Astrocyte of the cerebellum (primary cell): Measurements from ENCODE around the gene USP32.
"Not testable (repeated sequence)": the region's sequence is repeated elsewhere in the genome, so short reads cannot be mapped to it uniquely, and the experiment has no call there.

Experiments
- DNase-seq: peaks from one replicate; pipeline ENCODE4 v3.0.0-alpha.2; 2011; ENCODE audit warnings: low read depth
- H3K4me3 ChIP-seq: 2 replicates; pipeline ENCODE4 v1.5.1; 2011; ENCODE audit warnings: mild to moderate bottlenecking, low read depth, low read length, moderate library complexity
- CTCF ChIP-seq: IDR thresholded peaks from 2 replicates; pipeline ENCODE4 v1.5.1; 2012; ENCODE audit warnings: low read length, low read depth, moderate library complexity, mild to moderate bottlenecking; ENCODE audit errors: missing control alignments
- in situ Hi-C: cut with HindIII; loops from 2 replicates; pipeline ENCODE4 v1.10.0; 2017; ENCODE audit warnings: low sequenced_read_pairs

USP32 gene

GRCh38 chr17:60230358-60230757 lies 161.6 kb downstream of the USP32 start:
- DNase-seq: no peak
- in situ Hi-C loops: no loop called here
- no peak overlapping the region for H3K4me3 ChIP-seq
- no peak for TF ChIP-seq CTCF

- no peak for TF ChIP-seq CTCF
- no peak for DNase-seq
- in situ Hi-C loops: no loop called here
- no peak overlapping the region for H3K4me3 ChIP-seq
These were observed 162.6 kb downstream of the USP32 start for GRCh38 chr17:60229188-60229802.

- in situ Hi-C loops, DNase-seq, H3K4me3 ChIP-seq: not testable (repeated sequence)
These were observed 164.7 kb downstream of the USP32 start for GRCh38 chr17:60227276-60227675.

- TF ChIP-seq CTCF: no peak
- H3K4me3 ChIP-seq: no peak overlapping the region
- DNase-seq: no peak
- in situ Hi-C loops: no loop called here
These were observed 167.9 kb downstream of the USP32 start for GRCh38 chr17:60224064-60224463.

GRCh38 chr17:60223456-60223855 lies 168.5 kb downstream of the USP32 start:
- no peak for DNase-seq
- H3K4me3 ChIP-seq: no peak overlapping the region
- TF ChIP-seq CTCF: no peak
- in situ Hi-C loops: no loop called here

GRCh38 chr17:60218774-60219173 lies 173.2 kb downstream of the USP32 start:
- in situ Hi-C loops: not testable (repeated sequence)

GRCh38 chr17:60215895-60216294 lies 176.0 kb downstream of the USP32 start:
- in situ Hi-C loops, H3K4me3 ChIP-seq, DNase-seq: not testable (repeated sequence)

More at GRCh38 chr17:60218774-60219173, 173.2 kb downstream of the USP32 start:
- not testable (repeated sequence) for H3K4me3 ChIP-seq, DNase-seq

- DNase-seq, H3K4me3 ChIP-seq, in situ Hi-C loops: not testable (repeated sequence)
These were observed 180.7 kb downstream of the USP32 start for GRCh38 chr17:60211282-60211681.

GRCh38 chr17:60208302-60208701 lies 183.6 kb downstream of the USP32 start:
- DNase-seq, in situ Hi-C loops, H3K4me3 ChIP-seq: not testable (repeated sequence)

GRCh38 chr17:60205782-60206181 lies 186.2 kb downstream of the USP32 start:
- in situ Hi-C loops, H3K4me3 ChIP-seq, DNase-seq: not testable (repeated sequence)

GRCh38 chr17:60198630-60199029 lies 193.3 kb downstream of the USP32 start:
- DNase-seq, H3K4me3 ChIP-seq, in situ Hi-C loops: not testable (repeated sequence)

- in situ Hi-C loops, DNase-seq: not testable (repeated sequence)
These were observed 197.8 kb downstream of the USP32 start for GRCh38 chr17:60194141-60194540.

More at GRCh38 chr17:60194141-60194540, 197.8 kb downstream of the USP32 start:
- H3K4me3 ChIP-seq: not testable (repeated sequence)
